Astrocyte (in vitro differentiated cells and primary cell): ENCODE measurements around the gene MRAP2.

ENCODE experiments used
- EZH2 ChIP-seq: IDR thresholded peaks from 2 replicates; pipeline ENCODE4 v1.6.1; 2012; ENCODE audit warnings: mild to moderate bottlenecking, low read length, inconsistent platforms; ENCODE audit not compliant: insufficient read depth
- TF ChIP-seq, protein P1 (sequence below): IDR thresholded peaks from 2 replicates; pipeline ENCODE4 v1.5.1; 2011; ENCODE audit warnings: low read depth, mild to moderate bottlenecking, inconsistent platforms, low read length, moderate library complexity; ENCODE audit not compliant: insufficient read depth

DNA sequence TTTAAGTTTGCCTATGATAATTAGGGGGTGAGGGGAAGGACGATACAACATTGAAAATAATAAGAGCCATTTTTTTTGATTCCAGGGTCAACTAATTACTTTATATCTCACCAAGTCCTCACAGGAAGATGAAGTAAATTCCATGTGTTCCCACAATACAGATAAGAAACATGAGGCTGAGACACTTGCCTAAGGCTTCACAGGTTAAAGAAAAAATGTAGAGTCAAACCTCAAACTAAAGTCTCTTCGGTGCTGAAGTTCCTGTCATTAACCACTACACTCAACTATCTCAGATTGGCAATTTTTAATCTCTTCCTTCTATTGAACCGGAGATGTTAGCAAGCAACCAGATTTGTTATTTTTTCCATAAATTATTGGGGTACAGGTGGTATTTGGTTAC, 33.0 kb downstream of the MRAP2 start:
- TF ChIP-seq, protein P1, sequence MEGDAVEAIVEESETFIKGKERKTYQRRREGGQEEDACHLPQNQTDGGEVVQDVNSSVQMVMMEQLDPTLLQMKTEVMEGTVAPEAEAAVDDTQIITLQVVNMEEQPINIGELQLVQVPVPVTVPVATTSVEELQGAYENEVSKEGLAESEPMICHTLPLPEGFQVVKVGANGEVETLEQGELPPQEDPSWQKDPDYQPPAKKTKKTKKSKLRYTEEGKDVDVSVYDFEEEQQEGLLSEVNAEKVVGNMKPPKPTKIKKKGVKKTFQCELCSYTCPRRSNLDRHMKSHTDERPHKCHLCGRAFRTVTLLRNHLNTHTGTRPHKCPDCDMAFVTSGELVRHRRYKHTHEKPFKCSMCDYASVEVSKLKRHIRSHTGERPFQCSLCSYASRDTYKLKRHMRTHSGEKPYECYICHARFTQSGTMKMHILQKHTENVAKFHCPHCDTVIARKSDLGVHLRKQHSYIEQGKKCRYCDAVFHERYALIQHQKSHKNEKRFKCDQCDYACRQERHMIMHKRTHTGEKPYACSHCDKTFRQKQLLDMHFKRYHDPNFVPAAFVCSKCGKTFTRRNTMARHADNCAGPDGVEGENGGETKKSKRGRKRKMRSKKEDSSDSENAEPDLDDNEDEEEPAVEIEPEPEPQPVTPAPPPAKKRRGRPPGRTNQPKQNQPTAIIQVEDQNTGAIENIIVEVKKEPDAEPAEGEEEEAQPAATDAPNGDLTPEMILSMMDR = no peak
- no peak for TF ChIP-seq EZH2
